TTC549 (cell line): ENCODE results near the gene LRRD1.
"Not testable (repeated sequence)": the region's sequence is repeated elsewhere in the genome, so short reads cannot be mapped to it uniquely, and the experiment has no call there.

Source experiments
- FAIRE-seq: peaks from 2 replicates; lab custom pipeline; 2012; peaks lifted over from hg19 to GRCh38; lab: Jason Lieb, UNC

LRRD1 gene

GRCh38 chr7:92141161-92141560 lies 37.8 kb downstream of the LRRD1 start:
- FAIRE-seq = no peak

GRCh38 chr7:92137557-92137956 lies 41.4 kb downstream of the LRRD1 start:
- no peak for FAIRE-seq

GRCh38 chr7:92135052-92135889 lies 43.7 kb downstream of the LRRD1 start:
- FAIRE-seq = no peak

- FAIRE-seq = no peak
Measured at GRCh38 chr7:92134271-92135051, 44.5 kb downstream of the LRRD1 start, which contains the start of gene CYP51A1. Gene CYP51A1 (minus strand): TSS chr7:92134477. CDS start chr7:92134364, 113 bp downstream.

GRCh38 chr7:92133737-92134270 lies 45.1 kb downstream of the LRRD1 start:
- FAIRE-seq = no peak

GRCh38 chr7:92133133-92133736 lies 45.7 kb downstream of the LRRD1 start:
- no peak for FAIRE-seq

GRCh38 chr7:92131764-92132330 lies 47.1 kb downstream of the LRRD1 start:
- no peak for FAIRE-seq

- no peak for FAIRE-seq
Measured at GRCh38 chr7:92131093-92131492, 47.8 kb downstream of the LRRD1 start.

- FAIRE-seq = no peak
Measured at GRCh38 chr7:92121681-92122080, 57.3 kb downstream of the LRRD1 start.

GRCh38 chr7:92119213-92119759 lies 59.7 kb downstream of the LRRD1 start:
- no peak for FAIRE-seq

GRCh38 chr7:92116949-92117348 lies 62.0 kb downstream of the LRRD1 start:
- no peak for FAIRE-seq

GRCh38 chr7:92115821-92116220 lies 63.1 kb downstream of the LRRD1 start:
- no peak for FAIRE-seq

GRCh38 chr7:92110857-92111256 lies 68.1 kb downstream of the LRRD1 start:
- FAIRE-seq = no peak

- FAIRE-seq = no peak
Measured at GRCh38 chr7:92108821-92109220, 70.1 kb downstream of the LRRD1 start.

GRCh38 chr7:92102862-92103261 lies 76.1 kb downstream of the LRRD1 start:
- not testable (repeated sequence) for FAIRE-seq

- FAIRE-seq = no peak
Measured at GRCh38 chr7:92100534-92100933, 78.4 kb downstream of the LRRD1 start.

GRCh38 chr7:92095380-92095779 lies 83.6 kb downstream of the LRRD1 start:
- FAIRE-seq = no peak
